ENCODE results near the gene TREH. TPM values are rescaled to one million over a fixed set of nuclear protein-coding genes. Genes with fewer than 3 reads are reported as not detected.

Gene TREH
- total RNA-seq, 1 donor from 2014 or later, result not detected

DNA sequence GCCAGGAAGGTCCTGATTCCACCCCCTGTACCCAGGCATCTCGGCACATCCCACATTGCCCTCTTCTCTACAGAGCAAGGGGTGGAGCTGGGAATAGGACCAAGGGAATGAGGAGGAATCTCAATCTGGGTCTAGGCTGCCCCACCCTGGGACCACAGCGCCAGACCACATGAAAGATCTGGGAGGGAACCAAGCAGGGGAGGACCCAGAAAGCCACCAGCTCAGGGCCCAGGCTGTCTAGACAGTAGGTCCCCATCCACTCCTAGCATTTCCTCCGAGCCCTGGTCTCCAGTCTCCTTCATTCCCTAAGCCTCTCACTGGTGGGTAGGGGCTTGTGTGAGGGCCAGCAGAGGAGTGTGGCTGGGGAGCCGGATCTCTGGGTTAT is 60.5 kb downstream of the TREH start:
- FAIRE-seq, result no peak
- Histone ChIP-seq H3K27me3 (ENCODE audit: control insufficient read depth, insufficient read depth, low read length) (no peaks in the 10 kb centered on the region), H3K4me3 (ENCODE audit: low read depth, low read length) (no peak overlapping the region), H3K36me3 (ENCODE audit: control insufficient read depth, insufficient read depth, low read length) (no peaks in the 10 kb centered on the region)
- DNase-seq (ENCODE audit: low read depth), result no peak
- no peak for TF ChIP-seq CTCF (IDR thresholded peaks at IDR 0.05; ENCODE audit: insufficient read depth, low read length, severe bottlenecking)

DNA sequence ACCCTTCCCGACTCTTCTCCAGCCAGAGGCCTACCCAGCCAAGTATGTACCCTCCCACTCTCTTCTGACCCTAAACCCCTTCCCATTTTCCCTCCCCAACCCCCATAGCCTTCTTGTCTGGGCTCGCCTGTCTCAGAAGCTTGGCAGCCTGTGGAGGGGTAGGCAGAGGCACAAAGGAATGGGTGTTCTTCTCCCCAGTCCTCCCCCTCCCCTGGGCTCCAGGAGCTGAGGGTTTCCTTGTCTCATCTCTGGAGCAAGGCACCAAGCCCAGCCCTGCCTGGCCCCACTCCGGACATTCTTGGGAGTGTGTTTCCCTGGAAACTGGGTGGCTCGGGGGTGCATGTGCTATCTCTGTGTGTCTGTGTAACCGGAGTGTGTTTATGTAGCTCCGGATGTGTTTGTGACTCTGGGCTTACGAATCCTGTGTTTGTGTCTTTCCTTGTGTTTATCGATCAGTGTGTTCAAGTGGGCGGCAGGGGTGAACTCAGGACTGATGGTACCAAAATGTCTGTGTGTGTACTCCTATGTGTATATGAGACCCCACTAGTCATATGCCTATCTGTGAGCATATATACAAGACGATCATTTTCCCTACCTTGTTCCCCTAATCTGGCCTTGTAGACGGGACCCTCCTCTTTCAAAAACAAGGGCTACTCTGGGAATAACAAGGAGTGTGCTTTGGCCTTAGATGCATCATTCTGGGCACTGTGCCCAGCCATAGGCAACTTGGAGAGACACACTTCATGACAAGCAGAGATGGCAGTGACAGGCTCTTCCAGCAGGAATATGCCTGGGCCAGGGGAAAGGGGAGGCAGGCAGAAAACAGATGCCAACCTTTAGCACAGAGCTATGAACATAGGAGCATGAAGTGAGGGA is 61.1 kb downstream of the TREH start:
- FAIRE-seq, result no peak
- Histone ChIP-seq H3K27me3 (ENCODE audit: control insufficient read depth, insufficient read depth, low read length) (no peaks in the 10 kb centered on the region), H3K4me3 (ENCODE audit: low read depth, low read length) (no peak overlapping the region), H3K36me3 (ENCODE audit: control insufficient read depth, insufficient read depth, low read length) (no peaks in the 10 kb centered on the region)
- no peak for TF ChIP-seq CTCF (IDR thresholded peaks at IDR 0.05; ENCODE audit: insufficient read depth, low read length, severe bottlenecking)
- peak; percentile 58 for DNase-seq (ENCODE audit: low read depth)

- no peak overlapping the region for H3K4me3 ChIP-seq (ENCODE audit: low read depth, low read length)
- DNase-seq (ENCODE audit: low read depth) (no peak), FAIRE-seq (no peak)
- TF ChIP-seq CTCF (IDR thresholded peaks at IDR 0.05; ENCODE audit: insufficient read depth, low read length, severe bottlenecking), result no peak
- H3K27me3 ChIP-seq (ENCODE audit: control insufficient read depth, insufficient read depth, low read length), result no peaks in the 10 kb centered on the region
- no peaks in the 10 kb centered on the region for H3K36me3 ChIP-seq (ENCODE audit: control insufficient read depth, insufficient read depth, low read length)
These were observed 63.5 kb downstream of the TREH start for GRCh38 chr11:118615976-118616371.

- FAIRE-seq (no peak), DNase-seq (ENCODE audit: low read depth) (no peak)
- no peak for TF ChIP-seq CTCF (IDR thresholded peaks at IDR 0.05; ENCODE audit: insufficient read depth, low read length, severe bottlenecking)
These were observed 64.0 kb downstream of the TREH start for GRCh38 chr11:118615282-118615975.

GRCh38 chr11:118614511-118614910 is 64.9 kb downstream of the TREH start:
- H3K36me3 ChIP-seq (ENCODE audit: control insufficient read depth, insufficient read depth, low read length), result no peaks in the 10 kb centered on the region
- no peaks in the 10 kb centered on the region for H3K27me3 ChIP-seq (ENCODE audit: control insufficient read depth, insufficient read depth, low read length)
- no peak overlapping the region for H3K4me3 ChIP-seq (ENCODE audit: low read depth, low read length)
- no peak for FAIRE-seq
- DNase-seq (ENCODE audit: low read depth), result no peak
- TF ChIP-seq CTCF (IDR thresholded peaks at IDR 0.05; ENCODE audit: insufficient read depth, low read length, severe bottlenecking), result no peak

More at GRCh38 chr11:118615282-118615975, 64.0 kb downstream of the TREH start:
- Histone ChIP-seq H3K36me3 (ENCODE audit: control insufficient read depth, insufficient read depth, low read length) (no peaks in the 10 kb centered on the region), H3K4me3 (ENCODE audit: low read depth, low read length) (no peak overlapping the region), H3K27me3 (ENCODE audit: control insufficient read depth, insufficient read depth, low read length) (no peaks in the 10 kb centered on the region)

Data from bronchial epithelial cell (primary cell).